Right ventricle myocardium inferior (tissue), 1 donor: ENCODE measurements around the gene FPGT. TPM values are rescaled to one million over a fixed set of nuclear protein-coding genes. Genes with fewer than 3 reads are reported as not detected.
"Not testable (repeated sequence)": the region's sequence is repeated elsewhere in the genome, so short reads cannot be mapped to it uniquely, and the experiment has no call there.

Source experiments
- ATAC-seq: fragments of 200-7000 bp; cut with Tn5 transposase; one replicate; pipeline ENCODE4 v1.9.1; 2020; ENCODE audit warnings: mild to moderate bottlenecking, moderate library complexity
- DNase-seq: peaks from one replicate; pipeline ENCODE4 v3.0.0; 2021; ENCODE audit errors: missing footprints
- intact Hi-C: fragments of 100-400 bp; cut with DNase I; formaldehyde crosslinking; loops from one replicate; pipeline ENCODE4 v1.11.0; 2022
- total RNA-seq: library from RNA; stranded (reverse); fragmentation: NEBNext Ultra II Directional; extraction: Animal tissue kit (Norgen Biotek cat#: 25700); gene quantifications from one replicate; pipeline ENCODE4 v1.2.1, GENCODE V29; 2021
- donor health status: DM: no; HTN: yes; CAD: no; lungs with severe emphysema.

FPGT gene
- total RNA-seq, 1 donor from 2014 or later, result 11.6 TPM

DNA sequence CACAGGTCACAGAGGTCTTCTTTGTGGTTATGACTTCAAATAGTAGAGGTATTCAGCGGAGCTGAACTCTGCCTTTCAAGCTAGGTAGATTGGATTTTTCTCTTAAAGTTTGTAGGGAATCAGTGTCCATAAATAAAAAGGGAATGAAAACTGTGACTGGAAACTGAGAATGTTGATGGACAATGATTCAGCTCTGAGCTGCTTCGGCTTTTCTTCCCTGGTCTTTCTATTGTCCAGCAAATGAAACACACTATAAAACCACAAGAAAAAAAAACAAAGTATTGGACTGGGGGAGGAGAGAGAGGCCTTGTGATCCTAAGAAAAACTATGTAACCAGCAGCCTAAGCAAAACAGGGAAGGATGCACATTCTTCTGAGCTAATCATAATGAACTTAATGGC is 48.3 kb downstream of the FPGT start:
- DNase-seq (no peak), ATAC-seq (no peak)
- intact Hi-C loops, result loop anchor here (10.0 kb wide), 1 partner anchor 118 kb away; no protein-coding TSS in a partner anchor

DNA sequence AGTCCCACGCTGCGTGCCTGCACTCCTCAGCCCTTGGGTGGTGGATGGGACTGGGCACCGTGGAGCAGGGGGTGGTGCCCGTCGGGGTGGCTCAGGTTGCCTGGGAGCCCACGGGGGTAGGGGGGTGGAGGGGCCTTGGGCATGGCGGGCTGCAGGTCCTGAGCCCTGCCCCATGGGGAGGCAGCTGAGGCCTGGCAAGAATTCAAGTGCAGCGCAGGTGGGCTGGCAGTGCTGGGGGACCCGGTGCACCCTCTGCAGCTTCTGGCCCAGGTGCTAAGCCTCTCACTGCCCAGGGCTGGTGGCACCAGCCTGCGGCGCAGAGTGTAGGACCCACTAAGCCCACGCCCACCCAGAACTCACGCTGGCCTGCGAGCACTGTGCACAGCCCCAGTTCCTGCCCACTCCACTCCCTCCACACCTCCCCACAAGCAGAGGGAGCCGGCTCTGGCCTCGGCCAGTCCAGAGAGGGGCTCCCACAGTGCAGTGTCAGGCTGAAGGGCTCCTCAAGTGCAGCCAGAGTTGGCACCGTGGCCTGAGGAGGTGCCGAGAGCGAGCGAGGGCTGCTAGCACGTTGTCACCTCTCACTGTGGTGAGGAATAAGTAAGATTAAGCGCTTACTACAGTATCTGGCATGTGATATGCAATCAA is 50.0 kb downstream of the FPGT start:
- intact Hi-C loops, result loop anchor here (10.0 kb wide), 1 partner anchor 117 kb away; no protein-coding TSS in a partner anchor
- ATAC-seq (peak; percentile 53), DNase-seq (peak; percentile 65)

DNA sequence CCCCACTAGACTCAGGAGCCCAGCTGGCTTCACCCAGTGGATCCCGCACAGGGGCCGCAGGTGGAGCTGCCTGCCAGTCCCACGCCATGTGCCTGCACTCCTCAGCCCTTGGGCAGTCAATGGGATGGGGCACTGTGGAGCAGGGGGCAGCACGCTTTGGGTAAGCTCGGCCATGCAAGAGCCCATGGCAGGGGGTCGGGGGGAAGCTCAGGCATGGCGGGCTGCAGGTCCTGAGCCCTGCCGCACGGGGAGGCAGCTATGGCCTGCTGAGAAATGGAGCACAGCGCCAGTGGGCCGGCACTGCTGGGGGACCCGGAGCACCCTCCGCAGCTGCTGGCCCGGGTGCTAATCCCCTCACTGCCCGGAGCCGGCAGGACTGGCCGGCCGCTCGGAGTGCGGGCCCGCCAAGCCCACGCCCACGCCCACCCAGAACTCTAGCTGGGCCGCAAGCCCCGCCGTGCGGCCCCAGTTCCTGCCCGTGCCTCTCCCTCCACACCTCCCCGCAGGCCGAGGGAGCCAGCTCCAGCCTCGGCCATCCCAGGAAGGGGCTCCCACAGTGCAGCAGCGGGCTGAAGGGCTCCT is 55.3 kb downstream of the FPGT start:
- intact Hi-C loops, DNase-seq, ATAC-seq: not testable (repeated sequence)

Other genes with a start within 250 kb of the FPGT start
- 0.49 TPM for gene LRRIQ3, start 66 bp upstream of the FPGT start, total RNA-seq
- gene TNNI3K, start 37.1 kb downstream of the FPGT start, total RNA-seq, result 83.9 TPM